Fibroblast of lung (primary cell): ENCODE data around the gene ITGA2.

ENCODE experiments used
- EZH2 ChIP-seq: IDR thresholded peaks from 2 replicates; pipeline ENCODE4 v1.5.1; 2012; ENCODE audit warnings: low read length, control low read depth, mild to moderate bottlenecking; ENCODE audit errors: missing control alignments
- TF ChIP-seq, protein P1 (sequence below), 2 donors: IDR thresholded peaks in 1 of 2; conservative IDR thresholded peaks in 1 of 2; 1 replicate in 1 of 2; 2 replicates in 1 of 2; pipeline ENCODE4 v1.5.1; 2011 to 2012; ENCODE audit warnings: low read length in 2 of 2, control low read depth in 1 of 2, inconsistent platforms in 1 of 2, low read depth in 1 of 2, mild to moderate bottlenecking in 1 of 2

GRCh38 chr5:53116597-53116996 lies 127.4 kb downstream of the ITGA2 start:
- TF ChIP-seq, protein P1, sequence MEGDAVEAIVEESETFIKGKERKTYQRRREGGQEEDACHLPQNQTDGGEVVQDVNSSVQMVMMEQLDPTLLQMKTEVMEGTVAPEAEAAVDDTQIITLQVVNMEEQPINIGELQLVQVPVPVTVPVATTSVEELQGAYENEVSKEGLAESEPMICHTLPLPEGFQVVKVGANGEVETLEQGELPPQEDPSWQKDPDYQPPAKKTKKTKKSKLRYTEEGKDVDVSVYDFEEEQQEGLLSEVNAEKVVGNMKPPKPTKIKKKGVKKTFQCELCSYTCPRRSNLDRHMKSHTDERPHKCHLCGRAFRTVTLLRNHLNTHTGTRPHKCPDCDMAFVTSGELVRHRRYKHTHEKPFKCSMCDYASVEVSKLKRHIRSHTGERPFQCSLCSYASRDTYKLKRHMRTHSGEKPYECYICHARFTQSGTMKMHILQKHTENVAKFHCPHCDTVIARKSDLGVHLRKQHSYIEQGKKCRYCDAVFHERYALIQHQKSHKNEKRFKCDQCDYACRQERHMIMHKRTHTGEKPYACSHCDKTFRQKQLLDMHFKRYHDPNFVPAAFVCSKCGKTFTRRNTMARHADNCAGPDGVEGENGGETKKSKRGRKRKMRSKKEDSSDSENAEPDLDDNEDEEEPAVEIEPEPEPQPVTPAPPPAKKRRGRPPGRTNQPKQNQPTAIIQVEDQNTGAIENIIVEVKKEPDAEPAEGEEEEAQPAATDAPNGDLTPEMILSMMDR (conservative IDR thresholded peaks at IDR 0.05 in 1 of 2, IDR thresholded peaks at IDR 0.05 in 1 of 2; ENCODE audit: low read depth in 1 of 2, low read length in 2 of 2) = no peak
- no peak for TF ChIP-seq EZH2
